Adipocyte (in vitro differentiated cells): ENCODE results near the gene TRAPPC2.
A peak's percentile ranks its signal among the peaks of the same experiment; 100 is the strongest.

Source experiments
- DNase-seq: peaks from one replicate; pipeline ENCODE4 v3.0.0-alpha.2; 2015; ENCODE audit warnings: low read depth
- H3K27me3 ChIP-seq: replicated peaks from 2 replicates; pipeline ENCODE4 v1.7.0; 2013; ENCODE audit warnings: mild to moderate bottlenecking, low read length, moderate library complexity; ENCODE audit not compliant: control insufficient read depth, insufficient read depth
- H3K36me3 ChIP-seq: 2 replicates; pipeline ENCODE4 v1.7.0; 2013; ENCODE audit warnings: low read length, mild to moderate bottlenecking, moderate library complexity; ENCODE audit not compliant: control insufficient read depth, insufficient read depth, severe bottlenecking
- H3K4me1 ChIP-seq: 2 replicates; pipeline ENCODE4 v1.7.0; 2013; ENCODE audit warnings: mild to moderate bottlenecking, low read length, moderate library complexity; ENCODE audit not compliant: control insufficient read depth, insufficient read depth
- H3K4me3 ChIP-seq: 2 replicates; pipeline ENCODE4 v1.7.0; 2013; ENCODE audit warnings: mild to moderate bottlenecking, low read length, moderate library complexity
- H3K9ac ChIP-seq: 2 replicates; pipeline ENCODE4 v1.7.0; 2013; ENCODE audit warnings: mild to moderate bottlenecking, low read length, moderate library complexity
- H3K9me3 ChIP-seq: 2 replicates; pipeline ENCODE4 v1.7.0; 2013; ENCODE audit warnings: mild to moderate bottlenecking, low read length, moderate library complexity; ENCODE audit not compliant: control insufficient read depth

Gene TRAPPC2

DNA sequence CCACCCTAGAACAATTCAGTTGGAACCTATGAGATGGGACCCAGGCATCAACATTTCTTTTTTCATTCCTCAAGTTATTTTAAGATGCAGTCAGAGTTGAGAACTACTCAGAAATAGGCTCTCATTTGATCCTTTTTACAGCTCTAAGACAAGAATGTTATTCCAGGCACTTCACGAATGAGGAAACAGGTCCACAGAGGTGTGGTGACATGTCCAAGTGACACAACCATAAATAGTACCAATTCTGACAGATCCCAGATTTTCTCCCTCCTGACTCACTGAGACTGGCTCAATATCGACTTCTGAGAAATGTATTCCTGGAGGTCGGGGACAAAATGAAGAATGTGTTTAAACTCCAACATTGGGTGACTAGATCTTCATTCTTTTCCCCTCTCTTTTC lies 70.4 kb downstream of the TRAPPC2 start:
- Histone ChIP-seq H3K9me3 (no peaks in the 10 kb centered on the region), H3K4me1 (peaks cover 43% of the 10 kb centered on the region), H3K9ac (no peak overlapping the region), H3K36me3 (peaks cover 7% of the 10 kb centered on the region), H3K27me3 (peaks cover 4% of the 10 kb centered on the region), H3K4me3 (no peak overlapping the region)
- DNase-seq: no peak

DNA sequence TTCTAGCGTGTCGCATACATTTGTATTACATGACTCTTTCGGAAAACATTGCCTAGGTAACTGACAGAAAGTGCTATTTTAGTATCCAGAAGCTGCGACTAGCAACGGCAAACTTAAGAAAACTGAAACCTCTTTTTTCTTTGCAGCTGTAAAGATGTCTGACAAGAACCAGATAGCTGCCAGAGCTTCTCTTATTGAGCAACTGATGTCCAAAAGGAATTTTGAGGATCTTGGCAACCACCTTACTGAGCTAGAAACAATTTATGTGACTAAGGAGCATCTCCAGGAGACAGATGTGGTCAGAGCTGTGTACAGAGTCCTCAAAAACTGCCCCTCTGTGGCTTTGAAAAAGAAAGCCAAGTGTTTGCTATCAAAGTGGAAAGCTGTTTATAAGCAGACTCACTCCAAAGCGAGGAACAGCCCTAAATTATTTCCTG lies 72.0 kb downstream of the TRAPPC2 start:
- peaks cover 47% of the 10 kb centered on the region for H3K4me1 ChIP-seq
- H3K9ac ChIP-seq: peak overlapping the region; percentile 79
- H3K36me3 ChIP-seq: peaks cover 7% of the 10 kb centered on the region
- no peaks in the 10 kb centered on the region for H3K9me3 ChIP-seq
- peak overlapping the region; percentile 80 for H3K4me3 ChIP-seq
- DNase-seq: peak; percentile 55
- peaks cover 4% of the 10 kb centered on the region for H3K27me3 ChIP-seq
